ENCODE measurements around the gene NOXO1. TPM values are rescaled to one million over a fixed set of nuclear protein-coding genes. Genes with fewer than 3 reads are reported as not detected.

NOXO1 gene
- not detected for polyA plus RNA-seq (2012; ENCODE audit: insufficient read depth, insufficient read length)

- H3K4me3 ChIP-seq (ENCODE audit: low read length), result no peak within 1 kb of the TSS
- DNase-seq (ENCODE audit: low read depth, low spot score), result no peak
These were observed at the start of gene NOXO1 for GRCh38 chr16:1981398-1981836. Gene NOXO1 (minus strand): TSS chr16:1981469. CDS start chr16:1981179, 290 bp downstream.

- H3K4me3 ChIP-seq (ENCODE audit: low read length), result no peak overlapping the region
- no peak for DNase-seq (ENCODE audit: low read depth, low spot score)
These were observed 48.8 kb upstream of the NOXO1 start for GRCh38 chr16:2030036-2030435.

GRCh38 chr16:2029350-2029749, 48.1 kb upstream of the NOXO1 start:
- DNase-seq (ENCODE audit: low read depth, low spot score), result no peak
- H3K4me3 ChIP-seq (ENCODE audit: low read length), result no peak overlapping the region

GRCh38 chr16:2028620-2029220, 47.5 kb upstream of the NOXO1 start:
- DNase-seq (ENCODE audit: low read depth, low spot score), result no peak
- H3K4me3 ChIP-seq (ENCODE audit: low read length), result no peak overlapping the region

GRCh38 chr16:2028146-2028545, 46.9 kb upstream of the NOXO1 start:
- no peak overlapping the region for H3K4me3 ChIP-seq (ENCODE audit: low read length)
- DNase-seq (ENCODE audit: low read depth, low spot score), result no peak

GRCh38 chr16:2027024-2028010, 46.0 kb upstream of the NOXO1 start:
- H3K4me3 ChIP-seq (ENCODE audit: low read length), result peak overlapping the region; percentile 24; the same call in 1 of the 2 replicates
- no peak for DNase-seq (ENCODE audit: low read depth, low spot score)

GRCh38 chr16:2026461-2027023, 45.3 kb upstream of the NOXO1 start, which contains the start of gene NHERF2:
Gene NHERF2 (plus strand): TSS chr16:2026902. CDS start chr16:2027006, 104 bp downstream.
- peak within 1 kb of the TSS; percentile 24; the same call in 1 of the 2 replicates for H3K4me3 ChIP-seq (ENCODE audit: low read length)
- no peak for DNase-seq (ENCODE audit: low read depth, low spot score)

- H3K4me3 ChIP-seq (ENCODE audit: low read length), result no peak overlapping the region
- DNase-seq (ENCODE audit: low read depth, low spot score), result no peak
These were observed 44.7 kb upstream of the NOXO1 start for GRCh38 chr16:2025878-2026460.

GRCh38 chr16:2025251-2025650, 44.0 kb upstream of the NOXO1 start:
- DNase-seq (ENCODE audit: low read depth, low spot score), result no peak
- no peak overlapping the region for H3K4me3 ChIP-seq (ENCODE audit: low read length)

GRCh38 chr16:2024032-2024420, 42.8 kb upstream of the NOXO1 start:
- H3K4me3 ChIP-seq (ENCODE audit: low read length), result no peak overlapping the region
- DNase-seq (ENCODE audit: low read depth, low spot score), result no peak

- DNase-seq (ENCODE audit: low read depth, low spot score), result peak; percentile 82
- H3K4me3 ChIP-seq (ENCODE audit: low read length), result peak overlapping the region; percentile 50
These were observed 42.1 kb upstream of the NOXO1 start for GRCh38 chr16:2023092-2024031.

GRCh38 chr16:2022723-2023091, 41.4 kb upstream of the NOXO1 start:
- DNase-seq (ENCODE audit: low read depth, low spot score), result peak; percentile 33
- peak overlapping the region; percentile 50 for H3K4me3 ChIP-seq (ENCODE audit: low read length)

- no peak overlapping the region for H3K4me3 ChIP-seq (ENCODE audit: low read length)
- no peak for DNase-seq (ENCODE audit: low read depth, low spot score)
These were observed 38.9 kb upstream of the NOXO1 start for GRCh38 chr16:2019921-2020831.

GRCh38 chr16:2019518-2019920, 38.2 kb upstream of the NOXO1 start, which contains the start of gene NPW:
Gene NPW (plus strand): TSS chr16:2019785.
- no peak within 1 kb of the TSS for H3K4me3 ChIP-seq (ENCODE audit: low read length)
- DNase-seq (ENCODE audit: low read depth, low spot score), result no peak

- H3K4me3 ChIP-seq (ENCODE audit: low read length), result no peak overlapping the region
- no peak for DNase-seq (ENCODE audit: low read depth, low spot score)
These were observed 35.2 kb upstream of the NOXO1 start for GRCh38 chr16:2016407-2016922.

- no peak for DNase-seq (ENCODE audit: low read depth, low spot score)
- no peak overlapping the region for H3K4me3 ChIP-seq (ENCODE audit: low read length)
These were observed 34.6 kb upstream of the NOXO1 start for GRCh38 chr16:2015947-2016208.

GRCh38 chr16:2015117-2015946, 34.1 kb upstream of the NOXO1 start:
- no peak overlapping the region for H3K4me3 ChIP-seq (ENCODE audit: low read length)
- no peak for DNase-seq (ENCODE audit: low read depth, low spot score)

All from Jurkat, Clone E6-1 (cell line).